Activated T-cell treated with anti-CD3 and anti-CD28 coated beads, Interleukin-2, amount 50 U/mL, for 4 hours (primary cell): ENCODE results near the gene NQO2. TPM values are rescaled to one million over a fixed set of nuclear protein-coding genes. Genes with fewer than 3 reads are reported as not detected.
"Not testable (repeated sequence)": the region's sequence is repeated elsewhere in the genome, so short reads cannot be mapped to it uniquely, and the experiment has no call there.

Experiments used
- ATAC-seq, 2 donors: fragments of 200-7000 bp; cut with Tn5 transposase; one replicate each; pipeline ENCODE4 v1.10.0; 2021
- DNase-seq: peaks from one replicate; pipeline ENCODE4 v3.0.0-alpha.2; 2020
- H3K27me3 Mint-ChIP-seq: one replicate; pipeline ENCODE4 v1.8.0; 2021; ENCODE audit warnings: low read depth, mixed read lengths
- H3K36me3 Mint-ChIP-seq: one replicate; pipeline ENCODE4 v1.8.0; 2022; ENCODE audit warnings: mixed read lengths; ENCODE audit not compliant: insufficient read depth
- H3K4me1 Mint-ChIP-seq: one replicate; pipeline ENCODE4 v1.8.0; 2021; ENCODE audit warnings: low read depth, mixed read lengths
- H3K4me3 Mint-ChIP-seq: one replicate; pipeline ENCODE4 v1.8.0; 2021; ENCODE audit warnings: mild to moderate bottlenecking, moderate library complexity, mixed read lengths
- H3K9me3 Mint-ChIP-seq: one replicate; pipeline ENCODE4 v1.8.0; 2021; ENCODE audit warnings: mixed read lengths
- total RNA-seq, 3 donors: library from RNA; stranded (reverse); gene quantifications; one replicate each; pipeline ENCODE4 v1.2.1, GENCODE V29; 2021

Gene NQO2
- total RNA-seq, 3 donors from 2014 or later, result 35.5 to 41.8 (median 38.4) TPM

DNA sequence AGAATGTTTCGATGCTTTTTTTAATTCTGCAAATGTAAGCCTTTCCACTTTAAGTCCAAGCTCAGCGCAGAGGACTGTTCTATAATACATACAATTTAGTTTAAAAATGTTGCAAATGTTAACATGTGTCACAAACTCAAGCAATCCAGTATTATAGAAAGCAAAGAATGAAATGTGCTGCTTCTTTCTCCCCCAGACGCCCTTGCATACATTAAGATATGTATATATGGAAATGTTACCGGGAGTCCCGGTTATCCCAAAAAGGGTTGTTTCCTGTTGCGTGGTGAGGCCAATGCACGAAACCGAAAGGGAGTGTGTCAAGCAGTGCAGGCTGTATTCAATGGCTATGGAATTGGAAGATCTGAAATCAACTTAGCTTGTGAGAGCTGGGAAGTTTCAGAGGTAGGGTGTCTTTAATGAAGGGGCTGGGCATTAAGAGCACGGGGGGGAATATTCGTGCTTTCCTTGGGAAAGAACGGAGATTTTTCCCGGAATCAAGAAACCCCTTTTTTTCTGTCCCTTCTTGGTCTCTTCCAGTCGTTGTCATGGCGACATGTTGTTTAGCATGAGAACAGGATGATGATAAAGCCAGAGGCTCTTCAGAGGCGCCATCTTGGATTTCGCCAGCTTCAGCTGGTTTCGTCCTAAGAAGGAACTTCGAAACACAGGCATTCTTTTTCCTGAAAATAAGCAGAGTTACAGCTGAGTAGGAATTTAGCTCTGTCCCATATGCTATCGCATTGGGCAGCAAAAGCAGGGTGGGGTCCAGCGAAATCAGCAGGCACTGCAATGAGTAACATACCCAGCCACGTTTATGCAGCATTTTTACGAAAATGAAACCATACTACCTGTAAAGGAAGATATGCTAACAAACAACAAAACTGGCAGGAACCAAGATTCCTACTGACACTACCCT, 10.1 kb upstream of the NQO2 start:
- peak; percentile 69 to 72 for ATAC-seq
- H3K36me3 Mint-ChIP-seq, result no peaks in the 10 kb centered on the region
- H3K4me3 Mint-ChIP-seq, result peak overlapping the region; percentile 94
- H3K9me3 Mint-ChIP-seq, result no peaks in the 10 kb centered on the region
- H3K27me3 Mint-ChIP-seq, result no peaks in the 10 kb centered on the region
- H3K4me1 Mint-ChIP-seq, result peaks cover 23% of the 10 kb centered on the region
- DNase-seq, result peak; percentile 63

DNA sequence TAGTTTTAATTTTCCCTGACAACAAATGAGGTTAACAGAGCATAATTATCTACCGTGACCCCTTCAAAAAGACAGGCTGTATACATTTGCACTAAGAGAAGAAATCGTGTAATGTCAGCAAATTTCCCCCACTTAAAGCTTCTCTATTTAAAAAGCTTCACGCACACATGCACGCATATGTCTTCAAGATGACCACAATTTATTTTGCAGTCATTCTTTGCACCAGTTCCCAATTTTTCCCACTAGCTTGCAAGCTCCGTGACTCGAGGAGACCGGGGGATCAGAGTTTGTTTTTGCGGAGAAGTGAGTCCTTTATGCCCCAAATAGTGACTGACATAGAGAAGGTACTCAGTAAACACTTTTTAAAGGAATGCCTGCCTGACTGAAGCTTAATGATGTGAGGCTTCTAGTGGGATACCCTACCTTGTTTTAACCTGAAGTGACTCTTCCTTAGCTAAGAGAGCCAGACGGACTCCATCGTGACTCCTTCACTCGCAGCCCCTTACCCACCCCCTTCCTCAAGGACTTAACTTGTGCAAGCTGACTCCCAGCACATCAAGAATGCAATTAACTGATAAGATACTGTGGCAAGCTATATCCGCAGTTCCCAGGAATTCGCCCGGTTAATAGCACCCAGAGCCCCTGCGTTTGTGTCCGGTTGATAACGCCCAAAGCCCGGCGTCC, 9.3 kb upstream of the NQO2 start:
- ATAC-seq (no peak), DNase-seq (no peak)
- peak overlapping the region; percentile 94 for H3K4me3 Mint-ChIP-seq
- H3K9me3 Mint-ChIP-seq, result no peaks in the 10 kb centered on the region
- peaks cover 23% of the 10 kb centered on the region for H3K4me1 Mint-ChIP-seq
- H3K36me3 Mint-ChIP-seq, result no peaks in the 10 kb centered on the region
- H3K27me3 Mint-ChIP-seq, result no peaks in the 10 kb centered on the region

DNA sequence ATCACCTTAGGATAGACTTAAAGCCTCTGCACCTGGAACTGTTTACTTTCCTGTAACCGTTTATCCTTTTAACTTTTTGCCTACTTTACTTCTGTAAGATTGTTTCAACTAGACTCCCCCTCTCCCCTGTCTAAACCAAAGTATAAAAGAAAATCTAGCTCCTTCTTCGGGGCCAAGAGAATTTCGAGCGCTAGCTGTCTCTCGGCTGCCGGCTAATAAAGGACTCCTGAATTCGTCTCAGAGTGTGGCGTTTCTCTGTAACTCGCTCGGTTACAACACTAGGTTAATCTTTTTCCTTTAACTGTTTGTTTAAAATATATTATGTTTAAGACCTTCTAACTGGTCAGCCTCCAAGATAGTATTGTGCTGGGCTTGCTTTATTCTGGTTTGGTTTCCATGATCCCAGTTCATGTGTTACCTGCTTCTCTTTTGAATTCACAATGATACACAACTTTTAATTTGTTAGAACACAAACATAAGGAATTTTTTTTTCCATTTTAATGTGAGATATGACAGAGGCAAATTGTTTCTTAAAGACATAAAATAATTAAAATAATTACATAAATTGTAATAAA, 8.7 kb upstream of the NQO2 start:
- no peak for DNase-seq
- no peak for ATAC-seq
- no peaks in the 10 kb centered on the region for H3K27me3 Mint-ChIP-seq
- peaks cover 23% of the 10 kb centered on the region for H3K4me1 Mint-ChIP-seq
- H3K4me3 Mint-ChIP-seq, result peak overlapping the region; percentile 94
- no peaks in the 10 kb centered on the region for H3K36me3 Mint-ChIP-seq
- H3K9me3 Mint-ChIP-seq, result no peaks in the 10 kb centered on the region

DNA sequence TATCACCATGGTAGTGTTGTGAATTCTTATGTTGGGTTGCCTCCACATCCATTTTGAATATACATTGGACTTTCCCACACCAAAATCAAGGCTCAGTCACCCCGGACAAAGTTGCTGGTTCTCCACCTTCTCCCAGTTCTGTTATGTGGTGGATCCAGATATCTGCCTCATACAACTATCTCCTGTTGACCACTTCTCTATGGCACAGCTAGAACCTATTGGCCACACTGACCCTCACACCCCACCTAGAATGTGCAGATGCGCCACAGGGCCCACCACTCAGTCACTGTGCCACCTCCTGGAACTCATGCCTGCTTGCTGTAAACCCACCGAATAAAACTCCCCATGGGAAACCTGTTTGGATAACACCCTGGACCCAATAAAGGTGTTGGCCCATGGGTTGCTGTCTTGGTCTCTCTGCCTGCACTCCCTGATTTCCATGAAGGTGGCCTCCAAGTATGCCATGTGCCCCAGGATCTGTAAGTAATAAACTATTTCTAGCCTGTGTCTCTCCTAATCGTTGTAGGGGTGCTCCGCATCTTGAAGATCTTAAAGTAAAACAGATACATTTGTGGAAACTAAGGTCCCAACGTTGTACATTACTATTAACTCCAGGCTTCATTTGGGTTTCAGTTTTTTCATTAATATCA, 7.2 kb upstream of the NQO2 start:
- ATAC-seq (no peak), DNase-seq (no peak)
- no peaks in the 10 kb centered on the region for H3K9me3 Mint-ChIP-seq
- H3K27me3 Mint-ChIP-seq, result no peaks in the 10 kb centered on the region
- no peaks in the 10 kb centered on the region for H3K36me3 Mint-ChIP-seq
- peaks cover 21% of the 10 kb centered on the region for H3K4me1 Mint-ChIP-seq
- no peak overlapping the region for H3K4me3 Mint-ChIP-seq

DNA sequence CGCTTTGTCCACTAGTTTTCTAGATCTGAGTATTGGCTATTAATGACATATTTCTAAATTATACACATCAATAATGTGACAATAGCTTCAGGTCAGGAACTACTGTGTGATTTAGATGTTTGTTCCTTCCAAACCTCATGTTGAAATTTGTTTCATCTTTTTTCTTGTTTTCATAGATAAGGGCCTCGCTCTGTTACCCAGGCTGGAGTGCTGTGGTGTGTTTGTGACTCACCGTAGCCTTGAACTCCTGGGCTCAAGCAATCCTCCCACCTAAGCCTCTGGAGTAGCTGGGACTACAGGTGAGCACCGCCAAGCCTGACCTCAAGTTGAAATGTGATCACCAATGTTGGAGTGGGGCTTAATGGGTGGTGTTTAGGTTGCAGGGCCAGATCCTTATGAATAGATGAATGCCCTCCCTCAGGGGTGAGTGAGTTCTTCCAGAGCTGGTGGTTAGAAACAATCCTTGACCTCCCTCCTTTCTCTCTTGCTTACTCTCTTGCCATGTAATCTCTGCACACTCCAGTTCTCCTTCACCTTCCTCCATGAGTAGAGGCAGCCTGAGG, 5.9 kb upstream of the NQO2 start:
- ATAC-seq, result no peak
- Mint-ChIP-seq H3K9me3 (no peaks in the 10 kb centered on the region), H3K4me1 (peaks cover 15% of the 10 kb centered on the region), H3K27me3 (no peaks in the 10 kb centered on the region), H3K4me3 (no peak overlapping the region), H3K36me3 (no peaks in the 10 kb centered on the region)
- DNase-seq, result no peak

DNA sequence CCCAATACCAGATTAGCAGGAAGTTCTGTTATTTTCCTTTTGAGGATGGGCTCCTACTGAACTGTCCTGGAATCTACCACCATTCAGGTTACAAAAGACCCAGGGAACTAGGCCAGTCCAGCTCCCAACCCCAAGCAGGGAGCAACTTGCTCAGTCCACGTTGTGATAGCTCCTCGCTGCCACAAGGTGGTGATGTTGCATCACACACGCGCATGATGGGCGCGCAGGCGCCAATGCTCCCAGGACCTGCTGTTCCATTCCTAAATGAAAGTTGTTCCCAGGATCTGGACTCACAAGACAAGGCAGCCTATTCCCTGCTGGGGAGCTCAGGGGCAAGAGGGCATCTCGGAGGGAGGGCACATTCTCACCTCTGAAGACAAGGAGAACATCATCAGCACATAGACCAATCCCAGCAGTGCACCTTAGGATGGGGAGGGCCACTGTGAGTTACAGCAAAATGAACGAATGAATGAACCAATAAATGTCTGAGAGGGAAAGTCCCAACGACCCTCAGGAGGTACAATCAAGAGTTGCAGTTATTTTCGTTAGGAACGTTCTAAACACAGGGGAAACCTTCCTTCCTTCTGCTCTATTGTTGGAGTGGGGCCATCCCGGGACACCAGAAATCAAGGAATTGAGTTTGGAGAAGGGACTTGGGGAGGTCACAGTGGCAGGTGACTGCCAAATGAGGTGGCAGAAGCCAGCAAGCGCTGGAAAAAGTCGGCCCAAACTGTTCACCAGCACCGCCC, 1.3 kb upstream of the NQO2 start:
- H3K9me3 Mint-ChIP-seq, H3K27me3 Mint-ChIP-seq, H3K36me3 Mint-ChIP-seq: not testable (repeated sequence)
- ATAC-seq (peak; percentile 51 to 56), DNase-seq (peak; percentile 18)
- Mint-ChIP-seq H3K4me3 (peak overlapping the region; percentile 83), H3K4me1 (peaks cover 28% of the 10 kb centered on the region)

DNA sequence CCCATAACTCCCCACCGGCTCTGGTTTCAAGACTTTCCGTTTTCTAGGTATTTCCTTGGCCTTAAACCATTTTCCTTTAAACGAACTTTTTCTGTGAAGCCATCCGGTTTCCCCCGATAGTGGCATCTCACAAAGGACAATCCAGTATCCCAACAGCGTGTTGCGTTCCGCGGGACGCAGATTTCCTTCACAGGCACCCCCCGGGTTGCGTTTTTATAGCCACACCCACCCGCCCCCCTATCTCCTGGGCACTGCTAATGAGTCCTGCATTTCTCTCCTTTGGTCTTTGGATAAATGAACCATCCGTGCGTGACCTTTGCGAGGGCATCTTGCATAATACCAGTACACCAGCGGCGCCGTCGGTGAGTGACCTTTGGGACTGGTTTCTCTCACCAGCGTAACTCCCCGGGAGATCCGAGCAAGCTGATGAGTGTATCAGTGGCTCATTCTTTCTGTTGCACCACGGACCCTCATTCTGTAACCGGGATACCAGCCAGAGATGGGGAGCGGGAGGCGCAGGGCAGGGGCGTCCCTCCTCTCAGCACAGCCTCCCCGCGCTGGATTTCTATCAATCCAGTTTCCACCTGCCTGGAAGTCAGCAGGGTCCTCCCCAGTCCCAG, 586 bp upstream of the NQO2 start:
- Mint-ChIP-seq H3K4me3 (peak overlapping the region; percentile 83), H3K27me3 (no peaks in the 10 kb centered on the region), H3K9me3 (no peaks in the 10 kb centered on the region), H3K36me3 (no peaks in the 10 kb centered on the region), H3K4me1 (peaks cover 28% of the 10 kb centered on the region)
- ATAC-seq (peak; percentile 56 to 58), DNase-seq (peak; percentile 65)

DNA sequence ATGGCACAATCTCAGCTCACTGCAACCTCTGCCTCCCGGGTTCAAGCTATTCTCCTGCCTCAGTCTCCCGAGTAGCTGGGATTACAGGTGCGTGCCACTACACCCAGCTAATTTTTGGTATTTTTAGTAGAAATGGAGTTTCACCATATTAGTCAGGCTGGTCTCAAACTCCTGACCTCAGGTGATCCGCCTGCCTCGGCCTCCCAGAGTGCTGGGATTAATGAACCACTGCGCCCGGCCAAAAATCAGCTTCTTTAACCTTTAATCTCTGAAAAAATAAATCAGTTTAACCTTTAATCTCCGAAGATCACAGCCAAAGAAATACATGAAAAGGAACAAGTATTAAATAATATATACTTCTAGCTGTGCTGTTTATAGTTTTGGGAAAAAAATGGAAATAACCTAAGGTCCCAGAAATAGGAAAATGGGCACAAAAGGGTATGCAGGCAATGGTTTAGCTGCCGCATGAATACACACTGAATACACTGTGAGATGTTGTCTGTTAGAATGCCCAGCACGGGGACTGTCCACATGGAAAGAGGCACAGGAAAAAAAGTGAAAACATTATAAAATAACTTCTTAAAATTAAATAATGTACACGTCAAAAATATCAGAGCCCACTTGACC, 1.6 kb downstream of the NQO2 start:
- Mint-ChIP-seq H3K4me3 (peak overlapping the region; percentile 86), H3K36me3 (peaks cover 4% of the 10 kb centered on the region), H3K4me1 (peaks cover 28% of the 10 kb centered on the region), H3K9me3 (no peaks in the 10 kb centered on the region), H3K27me3 (no peaks in the 10 kb centered on the region)
- DNase-seq (no peak), ATAC-seq (no peak)

DNA sequence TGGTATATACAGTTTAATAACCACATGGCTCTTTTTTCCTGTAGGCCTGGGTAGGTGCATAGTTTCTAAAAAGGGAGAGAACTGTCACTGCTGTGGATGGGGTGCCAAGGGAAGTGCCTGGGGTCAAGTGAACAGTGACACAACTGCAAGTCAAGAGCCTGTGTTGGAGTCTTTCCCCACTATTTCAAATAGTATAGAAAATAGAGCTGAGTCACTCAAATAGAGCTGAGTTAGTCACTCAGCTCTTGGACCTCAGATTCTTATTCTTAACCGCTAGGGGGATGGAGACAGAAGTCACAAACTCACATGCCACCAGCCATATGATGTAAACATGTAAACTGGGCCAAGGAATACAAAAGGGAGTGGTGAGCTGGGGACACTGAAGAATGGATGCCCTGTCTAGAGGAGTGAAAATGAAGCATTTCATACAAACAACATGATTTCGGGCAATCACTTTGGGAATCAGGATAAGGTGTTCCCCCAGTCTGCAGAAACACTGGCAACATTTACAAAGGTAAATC, 2.1 kb downstream of the NQO2 start:
- ATAC-seq, result no peak
- H3K36me3 Mint-ChIP-seq, result peaks cover 9% of the 10 kb centered on the region
- no peak for DNase-seq
- H3K4me1 Mint-ChIP-seq, result peaks cover 30% of the 10 kb centered on the region
- no peaks in the 10 kb centered on the region for H3K27me3 Mint-ChIP-seq
- H3K9me3 Mint-ChIP-seq, result no peaks in the 10 kb centered on the region
- H3K4me3 Mint-ChIP-seq, result peak overlapping the region; percentile 58

DNA sequence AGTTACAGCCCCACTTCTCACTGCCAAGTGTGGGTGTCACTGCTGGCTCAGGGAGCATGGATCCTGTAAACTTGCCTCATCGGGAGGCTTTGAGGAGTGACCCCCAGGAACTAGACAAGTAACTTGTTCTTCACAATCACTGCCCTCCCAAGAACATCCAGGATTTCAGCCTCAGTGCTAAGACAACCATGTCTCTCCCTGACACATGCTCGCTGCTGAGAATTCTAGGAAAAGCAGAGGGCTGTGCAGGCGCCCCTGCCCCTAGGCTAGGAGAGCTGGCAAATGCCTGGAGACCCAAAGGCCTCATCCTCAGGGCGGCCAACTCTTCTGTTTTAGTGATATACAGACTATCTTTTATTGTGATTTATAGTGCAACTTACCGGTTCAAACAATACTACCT, 3.5 kb downstream of the NQO2 start:
- Mint-ChIP-seq H3K4me1 (peaks cover 30% of the 10 kb centered on the region), H3K36me3 (peaks cover 21% of the 10 kb centered on the region)
- not testable (repeated sequence) for H3K9me3 Mint-ChIP-seq, DNase-seq, H3K27me3 Mint-ChIP-seq, ATAC-seq, H3K4me3 Mint-ChIP-seq

DNA sequence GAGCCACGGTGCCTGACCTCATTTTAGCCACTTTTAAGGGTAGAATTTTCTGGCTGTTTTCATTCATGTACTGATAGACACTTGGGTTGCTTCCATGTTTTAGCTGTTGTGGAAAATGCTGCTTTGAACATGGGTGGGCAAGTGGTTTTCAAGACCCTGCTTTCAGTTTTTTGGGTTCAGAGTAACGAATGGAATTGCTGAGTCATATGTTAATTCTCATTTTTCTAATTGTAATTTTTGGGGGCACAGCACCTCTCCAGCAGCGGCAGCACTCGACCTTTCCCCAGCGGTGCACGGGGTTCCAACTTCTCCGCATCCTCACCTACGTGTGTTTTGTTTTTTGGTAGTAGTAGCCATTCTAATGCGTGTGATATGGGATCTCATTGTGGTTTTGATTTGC, 5.4 kb downstream of the NQO2 start:
- H3K36me3 Mint-ChIP-seq, result peaks cover 36% of the 10 kb centered on the region
- no peak overlapping the region for H3K4me3 Mint-ChIP-seq
- ATAC-seq (no peak), DNase-seq (no peak)
- peaks cover 22% of the 10 kb centered on the region for H3K4me1 Mint-ChIP-seq
- H3K27me3 Mint-ChIP-seq, result no peaks in the 10 kb centered on the region
- H3K9me3 Mint-ChIP-seq, result peaks cover 2% of the 10 kb centered on the region

DNA sequence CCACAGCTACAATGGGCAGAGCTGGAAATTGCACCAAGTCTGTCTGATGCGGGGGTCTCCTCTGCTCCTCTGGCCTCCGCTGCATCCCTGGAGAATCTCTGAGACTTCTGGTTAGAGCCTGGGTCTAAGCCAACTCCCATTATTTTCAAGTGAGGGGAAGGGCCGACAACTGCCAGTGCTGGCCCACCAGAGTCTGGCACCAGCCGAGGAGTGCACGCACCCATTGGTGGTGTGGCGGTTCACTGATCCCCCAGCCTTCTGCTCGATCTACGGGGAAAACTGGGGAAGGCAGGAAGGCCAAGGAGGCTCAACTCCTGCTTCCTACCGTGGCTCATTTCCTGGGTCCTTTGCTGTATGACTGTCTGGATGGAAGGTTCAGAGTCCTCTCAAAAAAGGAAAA, 6.2 kb downstream of the NQO2 start:
- H3K4me3 Mint-ChIP-seq, result no peak overlapping the region
- ATAC-seq (no peak), DNase-seq (no peak)
- peaks cover 44% of the 10 kb centered on the region for H3K36me3 Mint-ChIP-seq
- H3K27me3 Mint-ChIP-seq, result no peaks in the 10 kb centered on the region
- H3K4me1 Mint-ChIP-seq, result peaks cover 18% of the 10 kb centered on the region
- peaks cover 9% of the 10 kb centered on the region for H3K9me3 Mint-ChIP-seq

DNA sequence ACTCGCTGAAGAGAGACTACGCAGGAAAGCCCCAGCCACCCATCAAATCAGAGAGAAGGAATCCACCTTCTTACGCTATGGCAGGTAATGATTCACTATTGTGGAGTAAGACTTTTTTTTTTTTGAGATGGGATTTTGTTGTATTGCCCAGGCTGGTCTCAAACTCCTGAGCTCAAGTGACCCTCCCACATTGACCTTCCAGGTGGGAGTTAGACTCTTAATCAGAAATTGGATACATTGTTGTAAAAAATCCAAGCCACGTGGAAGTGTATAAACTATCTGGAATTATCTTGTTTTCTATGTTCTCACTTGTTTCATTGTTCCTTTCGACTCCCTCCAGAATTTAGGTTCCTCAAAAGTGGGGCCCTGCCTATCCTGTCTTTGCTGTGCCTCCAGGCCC, 6.8 kb downstream of the NQO2 start:
- DNase-seq (no peak), ATAC-seq (no peak)
- Mint-ChIP-seq H3K4me1 (peaks cover 15% of the 10 kb centered on the region), H3K9me3 (peaks cover 15% of the 10 kb centered on the region), H3K4me3 (no peak overlapping the region), H3K36me3 (peaks cover 50% of the 10 kb centered on the region), H3K27me3 (no peaks in the 10 kb centered on the region)
